ENCODE results near the gene EDEM3.

GRCh38 chr1:184695023-184695422 is 59.6 kb downstream of the EDEM3 start:
- TF ChIP-seq CTCF (IDR thresholded peaks at IDR 0.05) (no peak), POLR2A (IDR thresholded peaks at IDR 0.05) (no peak)

All from heart left ventricle (tissue), 13 donors.